Left ventricle myocardium inferior (tissue), 1 donor: ENCODE results near the gene BRMS1. TPM values are rescaled to one million over a fixed set of nuclear protein-coding genes. Genes with fewer than 3 reads are reported as not detected.
A peak's percentile ranks its signal among the peaks of the same experiment; 100 is the strongest.

Source experiments
- DNase-seq: peaks from one replicate; pipeline ENCODE4 v3.0.0-alpha.2; 2020
- H3K27ac ChIP-seq: fragments of 200-600 bp; replicated peaks from 2 replicates; pipeline ENCODE4 v1.8.0; 2021
- H3K27me3 ChIP-seq: fragments of 200-600 bp; 2 replicates; pipeline ENCODE4 v1.8.0; 2021; ENCODE audit warnings: low read depth
- H3K36me3 ChIP-seq: fragments of 200-600 bp; 2 replicates; pipeline ENCODE4 v1.8.0; 2021
- H3K4me1 ChIP-seq: fragments of 200-600 bp; 2 replicates; pipeline ENCODE4 v1.8.0; 2021
- H3K4me3 ChIP-seq: fragments of 200-600 bp; 2 replicates; pipeline ENCODE4 v1.8.0; 2021; ENCODE audit warnings: mild to moderate bottlenecking, moderate library complexity
- H3K9me3 ChIP-seq: fragments of 200-600 bp; replicated peaks from 2 replicates; pipeline ENCODE4 v1.8.0; 2021
- CTCF ChIP-seq: fragments of 200-600 bp; IDR thresholded peaks from 2 replicates; pipeline ENCODE4 v1.8.0; 2021; ENCODE audit warnings: antibody characterized with exemption, mild to moderate bottlenecking, borderline replicate concordance
- intact Hi-C: fragments of 100-400 bp; cut with micrococcal nuclease; formaldehyde crosslinking; loops from one replicate; pipeline ENCODE4 v1.11.0; 2022
- total RNA-seq: library from RNA; stranded (reverse); fragmentation: NEBNext Ultra II Directional; extraction: Animal tissue kit (Norgen Biotek cat#: 25700); gene quantifications from one replicate; pipeline ENCODE4 v1.2.1, GENCODE V29; 2021
- donor health status: DM: no; HTN: yes; CAD: no; lungs with severe emphysema.

The BRMS1 gene
- total RNA-seq, 1 donor from 2014 or later: 14.7 TPM

- no peak for TF ChIP-seq CTCF
- H3K4me1 ChIP-seq: peaks cover 27% of the 10 kb centered on the region
- H3K4me3 ChIP-seq: peak overlapping the region; percentile 79
- peaks cover 41% of the 10 kb centered on the region for H3K36me3 ChIP-seq
- H3K27me3 ChIP-seq: no peaks in the 10 kb centered on the region
- peak overlapping the region; percentile 88 for H3K27ac ChIP-seq
- H3K9me3 ChIP-seq: no peaks in the 10 kb centered on the region
- intact Hi-C loops: no loop called here
- DNase-seq: no peak
Observed at GRCh38 chr11:66334605-66335442, 10.1 kb downstream of the BRMS1 start.

- Histone ChIP-seq H3K9me3 (no peaks in the 10 kb centered on the region), H3K27me3 (no peaks in the 10 kb centered on the region), H3K4me1 (peaks cover 29% of the 10 kb centered on the region), H3K36me3 (peaks cover 33% of the 10 kb centered on the region), H3K4me3 (no peak overlapping the region), H3K27ac (no peak overlapping the region)
- intact Hi-C loops: no loop called here
- TF ChIP-seq CTCF: no peak
- DNase-seq: no peak
Observed at GRCh38 chr11:66333896-66334604, 10.9 kb downstream of the BRMS1 start.

- Histone ChIP-seq H3K27ac (no peak overlapping the region), H3K9me3 (no peaks in the 10 kb centered on the region), H3K4me1 (peaks cover 36% of the 10 kb centered on the region), H3K4me3 (no peak overlapping the region), H3K27me3 (no peaks in the 10 kb centered on the region), H3K36me3 (peaks cover 26% of the 10 kb centered on the region)
- DNase-seq: no peak
- intact Hi-C loops: no loop called here
- TF ChIP-seq CTCF: no peak
Observed at GRCh38 chr11:66333220-66333877, 11.6 kb downstream of the BRMS1 start.

- DNase-seq: no peak
Observed at GRCh38 chr11:66332371-66333219, 12.3 kb downstream of the BRMS1 start.

More at GRCh38 chr11:66332371-66333219, 12.3 kb downstream of the BRMS1 start:
- Histone ChIP-seq H3K4me3 (no peak overlapping the region), H3K4me1 (peaks cover 43% of the 10 kb centered on the region), H3K27me3 (no peaks in the 10 kb centered on the region), H3K9me3 (no peaks in the 10 kb centered on the region), H3K36me3 (peaks cover 18% of the 10 kb centered on the region), H3K27ac (no peak overlapping the region)
- intact Hi-C loops: no loop called here
- TF ChIP-seq CTCF: no peak
